GM13976 (cell line): ENCODE results near the gene LIN28A.

Experiments used
- DNase-seq: peaks from one replicate; pipeline ENCODE4 v3.0.0; 2012; ENCODE audit warnings: low spot score
- in situ Hi-C: fragments of 300-500 bp; cut with MboI; formaldehyde crosslinking; loops from one replicate; pipeline ENCODE4 v1.12.0; 2022; ENCODE audit warnings: low sequenced_read_pairs, mixed read lengths, inconsistent platforms; ENCODE audit not compliant: unreplicated experiment
- TF ChIP-seq, protein P1 (sequence below): IDR thresholded peaks from 2 replicates; pipeline ENCODE4 v1.5.1; 2012; ENCODE audit warnings: borderline replicate concordance, mild to moderate bottlenecking; ENCODE audit not compliant: insufficient read depth; ENCODE audit errors: extremely low read depth, missing control alignments, control extremely low read depth

The LIN28A gene

DNA sequence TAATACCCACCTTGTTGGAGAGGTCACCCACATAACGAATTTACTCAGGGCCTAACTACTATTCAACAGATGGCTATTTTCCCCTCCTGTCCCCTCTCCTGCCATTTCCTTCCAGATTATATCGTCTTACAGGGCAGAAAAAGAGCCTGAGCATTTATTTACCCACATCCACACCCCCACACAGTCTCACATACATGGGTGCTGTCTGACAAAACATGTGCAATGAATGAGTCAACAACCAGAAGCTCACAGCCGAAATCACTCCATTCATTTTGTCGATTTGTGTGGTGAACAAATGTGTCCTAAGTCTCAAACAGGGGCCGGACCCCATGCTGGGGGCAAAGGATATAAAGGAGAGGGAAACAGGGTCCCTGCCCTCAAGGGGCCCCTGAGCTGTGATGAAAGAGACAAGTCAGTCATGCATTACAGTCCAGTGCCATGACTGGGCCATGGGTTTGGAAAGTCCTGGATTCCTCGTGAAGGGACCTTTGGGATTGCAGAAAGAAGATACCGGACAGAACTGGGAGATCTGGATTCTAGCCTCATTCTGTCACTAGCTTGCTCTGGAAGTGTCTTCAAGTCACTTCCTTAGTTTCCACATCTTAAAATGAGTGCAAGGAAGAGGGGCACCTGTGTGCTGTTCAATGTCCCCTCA is 21.7 kb upstream of the LIN28A start:
- TF ChIP-seq, protein P1, sequence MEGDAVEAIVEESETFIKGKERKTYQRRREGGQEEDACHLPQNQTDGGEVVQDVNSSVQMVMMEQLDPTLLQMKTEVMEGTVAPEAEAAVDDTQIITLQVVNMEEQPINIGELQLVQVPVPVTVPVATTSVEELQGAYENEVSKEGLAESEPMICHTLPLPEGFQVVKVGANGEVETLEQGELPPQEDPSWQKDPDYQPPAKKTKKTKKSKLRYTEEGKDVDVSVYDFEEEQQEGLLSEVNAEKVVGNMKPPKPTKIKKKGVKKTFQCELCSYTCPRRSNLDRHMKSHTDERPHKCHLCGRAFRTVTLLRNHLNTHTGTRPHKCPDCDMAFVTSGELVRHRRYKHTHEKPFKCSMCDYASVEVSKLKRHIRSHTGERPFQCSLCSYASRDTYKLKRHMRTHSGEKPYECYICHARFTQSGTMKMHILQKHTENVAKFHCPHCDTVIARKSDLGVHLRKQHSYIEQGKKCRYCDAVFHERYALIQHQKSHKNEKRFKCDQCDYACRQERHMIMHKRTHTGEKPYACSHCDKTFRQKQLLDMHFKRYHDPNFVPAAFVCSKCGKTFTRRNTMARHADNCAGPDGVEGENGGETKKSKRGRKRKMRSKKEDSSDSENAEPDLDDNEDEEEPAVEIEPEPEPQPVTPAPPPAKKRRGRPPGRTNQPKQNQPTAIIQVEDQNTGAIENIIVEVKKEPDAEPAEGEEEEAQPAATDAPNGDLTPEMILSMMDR, result no peak
- DNase-seq, result no peak
- in situ Hi-C loops, result no loop called here

DNA sequence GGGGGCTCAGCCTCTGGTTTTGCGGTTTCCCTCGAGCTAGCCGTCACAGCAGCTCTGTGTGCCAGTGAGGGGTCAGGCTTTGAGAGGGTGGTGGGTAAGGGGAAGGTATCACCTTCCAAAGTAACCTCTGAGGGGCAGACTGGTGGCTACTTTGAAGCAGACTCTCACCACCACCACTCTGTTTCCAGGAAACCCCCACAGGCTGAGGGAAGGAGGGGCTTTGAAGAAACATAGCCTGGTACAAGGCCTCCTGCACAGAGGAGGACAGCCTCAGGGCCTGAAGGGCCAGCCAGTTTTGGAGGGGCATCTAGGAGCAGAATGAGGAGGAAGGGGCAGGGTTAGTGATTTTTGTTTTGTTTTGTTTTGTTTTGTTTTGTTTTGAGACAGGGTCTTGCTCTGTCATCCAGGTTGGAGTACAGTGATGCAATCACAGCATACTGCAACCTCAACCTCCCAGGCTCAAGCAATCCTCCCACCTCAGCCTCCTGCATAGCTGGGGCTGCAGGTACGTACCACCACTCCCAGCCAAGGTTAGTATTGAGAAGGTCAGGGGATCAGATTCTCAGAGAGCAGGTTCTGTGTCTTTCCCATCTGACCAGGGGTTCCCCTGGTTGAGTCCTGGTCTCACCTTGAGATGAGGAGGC is 20.9 kb upstream of the LIN28A start:
- in situ Hi-C loops, result no loop called here
- no peak for DNase-seq
- TF ChIP-seq, protein P1, result no peak

DNA sequence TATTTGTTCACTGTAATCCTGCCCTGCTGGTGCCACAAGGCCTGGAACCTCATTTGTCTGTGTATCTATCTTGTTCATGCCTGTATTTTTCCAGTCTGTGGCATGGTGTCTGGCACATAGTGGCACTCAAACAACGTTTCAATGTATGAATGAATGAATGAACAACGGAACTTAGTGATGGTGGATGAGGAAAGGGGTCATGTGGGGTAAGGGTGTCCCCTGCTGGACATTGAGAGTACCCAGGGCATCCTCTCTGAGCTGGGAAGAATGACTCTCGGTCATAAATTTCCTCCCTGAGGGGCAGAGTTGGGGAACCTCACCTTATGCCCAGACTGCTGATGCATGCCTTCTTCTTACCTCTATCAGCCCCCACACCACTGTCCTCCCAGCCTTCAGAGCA is 19.2 kb upstream of the LIN28A start:
- peak; percentile 63 for DNase-seq
- in situ Hi-C loops, result no loop called here
- TF ChIP-seq, protein P1, result peak; percentile 35

DNA sequence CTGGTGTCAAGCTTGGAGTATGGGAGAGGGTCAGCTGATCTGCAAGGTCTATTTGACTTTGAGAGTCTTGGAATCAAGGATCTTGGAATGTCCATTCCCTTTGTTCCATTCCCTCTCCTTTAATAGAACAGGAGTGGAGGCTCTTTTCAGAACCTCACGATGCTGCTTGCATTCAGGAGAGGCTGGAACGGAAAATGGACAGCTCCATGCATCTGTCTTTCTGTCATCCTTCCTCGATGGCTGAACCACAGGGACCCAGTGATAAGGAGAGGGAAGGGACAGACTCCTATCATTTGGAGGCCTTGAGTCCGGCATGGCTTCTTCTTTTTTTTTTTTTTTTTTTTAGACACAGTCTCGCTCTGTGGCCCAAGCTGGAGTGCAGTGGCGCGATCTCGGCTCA is 14.9 kb upstream of the LIN28A start:
- in situ Hi-C loops, result no loop called here
- no peak for DNase-seq
- TF ChIP-seq, protein P1, result no peak

DNA sequence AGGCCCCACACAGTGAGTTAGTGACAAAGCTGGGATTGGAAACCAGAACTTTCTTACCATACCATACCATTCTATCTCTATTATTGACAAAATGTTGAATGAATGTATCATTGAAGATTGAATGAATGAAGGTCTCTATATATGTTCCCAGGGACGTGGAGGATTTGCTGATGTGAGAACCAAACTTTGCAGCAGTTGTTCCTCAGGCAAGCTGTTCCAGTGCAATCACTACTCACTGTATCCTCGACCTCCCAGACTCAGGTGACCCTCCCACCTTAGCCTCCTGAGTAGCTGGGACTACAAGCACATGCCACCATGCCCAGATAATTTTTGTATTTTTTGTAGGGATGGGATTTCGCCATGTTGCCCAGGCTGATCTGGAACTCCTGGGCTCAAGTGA is 11.6 kb upstream of the LIN28A start:
- TF ChIP-seq, protein P1, result no peak
- in situ Hi-C loops, result no loop called here
- DNase-seq, result no peak

DNA sequence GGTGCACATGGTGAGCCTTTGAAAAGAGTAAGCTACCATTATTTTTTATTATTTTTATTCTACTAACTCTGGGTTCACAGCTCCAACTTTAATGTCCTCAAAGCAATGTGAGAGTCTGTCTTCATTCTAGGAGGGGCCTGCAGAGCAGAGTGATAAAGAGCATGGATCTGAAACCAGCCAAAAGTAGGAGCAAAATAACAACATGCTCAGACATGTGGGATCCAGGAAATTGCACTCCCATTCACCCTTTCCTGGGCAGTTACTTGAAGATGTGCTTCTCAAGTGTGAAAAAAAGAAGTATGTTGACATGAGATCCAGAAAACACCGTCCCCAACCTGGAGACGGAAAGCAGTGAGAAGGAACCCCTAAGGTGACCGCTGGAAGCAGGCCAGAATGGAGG is 8.7 kb upstream of the LIN28A start:
- TF ChIP-seq, protein P1, result no peak
- in situ Hi-C loops, result no loop called here
- no peak for DNase-seq
